HG03060 (cell line): ENCODE measurements around the gene PPIL3.

Experiments
- ATAC-seq: cut with Tn5 transposase; IDR thresholded peaks from one replicate; pipeline ENCODE4 v1.9.1; 2021; ENCODE audit warnings: low read depth, moderate number of reproducible peaks; ENCODE audit not compliant: unreplicated experiment

The PPIL3 gene

GRCh38 chr2:200861617-200862155 is 27.2 kb downstream of the PPIL3 start:
- no peak for ATAC-seq

- no peak for ATAC-seq
Measured at GRCh38 chr2:200860092-200860795, 28.6 kb downstream of the PPIL3 start.

GRCh38 chr2:200856806-200857205 is 32.1 kb downstream of the PPIL3 start:
- ATAC-seq, result no peak

- ATAC-seq, result no peak
Measured at GRCh38 chr2:200852605-200853004, 36.3 kb downstream of the PPIL3 start.

- no peak for ATAC-seq
Measured at GRCh38 chr2:200851398-200852248, 37.3 kb downstream of the PPIL3 start.

- ATAC-seq, result no peak
Measured at GRCh38 chr2:200850512-200851256, 38.2 kb downstream of the PPIL3 start.

- ATAC-seq, result no peak
Measured at GRCh38 chr2:200847939-200848338, 40.9 kb downstream of the PPIL3 start.

- no peak for ATAC-seq
Measured at GRCh38 chr2:200847269-200847668, 41.6 kb downstream of the PPIL3 start.

- ATAC-seq, result no peak
Measured at GRCh38 chr2:200845669-200846325, 43.1 kb downstream of the PPIL3 start.

- ATAC-seq, result no peak
Measured at GRCh38 chr2:200845194-200845593, 43.7 kb downstream of the PPIL3 start.

GRCh38 chr2:200843993-200844948 is 44.6 kb downstream of the PPIL3 start:
- no peak for ATAC-seq

GRCh38 chr2:200839513-200839912 is 49.4 kb downstream of the PPIL3 start:
- no peak for ATAC-seq

- ATAC-seq, result no peak
Measured at GRCh38 chr2:200834701-200835100, 54.2 kb downstream of the PPIL3 start.

- ATAC-seq, result no peak
Measured at GRCh38 chr2:200829258-200829655, 59.6 kb downstream of the PPIL3 start.

GRCh38 chr2:200828572-200829257 is 60.2 kb downstream of the PPIL3 start:
- ATAC-seq, result no peak

GRCh38 chr2:200828104-200828503 is 60.8 kb downstream of the PPIL3 start:
- no peak for ATAC-seq

GRCh38 chr2:200821686-200822245 is 67.1 kb downstream of the PPIL3 start:
- no peak for ATAC-seq
